HG02870 (cell line): Measurements from ENCODE around the gene WDFY2.

Source experiments
- ATAC-seq: cut with Tn5 transposase; IDR thresholded peaks from one replicate; pipeline ENCODE4 v1.9.1; 2021; ENCODE audit warnings: mild to moderate bottlenecking, moderate library complexity; ENCODE audit not compliant: unreplicated experiment

Gene WDFY2

DNA sequence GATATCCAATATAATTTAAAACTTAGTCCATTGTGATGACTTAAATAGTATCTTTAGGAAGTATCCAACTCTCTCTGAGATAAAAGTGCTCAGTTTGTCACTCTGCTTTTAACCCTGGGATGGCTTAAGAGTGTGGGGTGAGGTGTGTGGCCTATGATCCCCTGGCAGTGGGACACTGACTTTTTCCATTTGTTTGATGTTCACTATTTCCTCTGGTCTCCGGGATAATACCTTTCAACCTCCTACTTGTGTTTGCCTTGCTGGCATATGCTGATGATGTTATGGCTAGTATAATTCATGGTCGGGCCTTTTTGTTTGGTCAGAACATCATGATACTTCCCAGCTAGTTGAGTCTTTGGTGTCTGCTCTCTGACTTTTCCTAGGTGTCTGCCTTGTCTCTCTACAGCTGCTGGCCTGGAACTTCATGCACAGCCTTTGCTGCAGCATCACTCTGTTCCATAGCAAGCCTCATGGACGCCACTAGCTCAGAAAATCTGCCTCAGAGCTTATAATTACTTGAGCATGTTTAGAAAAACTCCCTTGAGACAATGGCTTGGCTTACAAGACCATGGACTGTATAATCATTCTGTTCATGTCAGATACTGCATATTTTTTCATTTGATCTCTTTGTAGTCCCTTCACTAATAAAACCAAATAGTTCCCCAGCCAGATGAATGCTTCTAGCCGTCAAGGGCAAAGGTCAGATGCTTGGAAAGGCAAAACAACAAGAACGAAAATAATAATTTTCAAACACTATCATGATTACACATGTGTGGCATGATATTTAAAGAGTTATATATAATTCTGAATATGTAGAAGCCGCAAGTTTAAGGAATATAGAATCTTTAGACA is 75.2 kb downstream of the WDFY2 start:
- no peak for ATAC-seq

- ATAC-seq, result no peak
These were observed 76.6 kb downstream of the WDFY2 start for GRCh38 chr13:51660813-51661212.

DNA sequence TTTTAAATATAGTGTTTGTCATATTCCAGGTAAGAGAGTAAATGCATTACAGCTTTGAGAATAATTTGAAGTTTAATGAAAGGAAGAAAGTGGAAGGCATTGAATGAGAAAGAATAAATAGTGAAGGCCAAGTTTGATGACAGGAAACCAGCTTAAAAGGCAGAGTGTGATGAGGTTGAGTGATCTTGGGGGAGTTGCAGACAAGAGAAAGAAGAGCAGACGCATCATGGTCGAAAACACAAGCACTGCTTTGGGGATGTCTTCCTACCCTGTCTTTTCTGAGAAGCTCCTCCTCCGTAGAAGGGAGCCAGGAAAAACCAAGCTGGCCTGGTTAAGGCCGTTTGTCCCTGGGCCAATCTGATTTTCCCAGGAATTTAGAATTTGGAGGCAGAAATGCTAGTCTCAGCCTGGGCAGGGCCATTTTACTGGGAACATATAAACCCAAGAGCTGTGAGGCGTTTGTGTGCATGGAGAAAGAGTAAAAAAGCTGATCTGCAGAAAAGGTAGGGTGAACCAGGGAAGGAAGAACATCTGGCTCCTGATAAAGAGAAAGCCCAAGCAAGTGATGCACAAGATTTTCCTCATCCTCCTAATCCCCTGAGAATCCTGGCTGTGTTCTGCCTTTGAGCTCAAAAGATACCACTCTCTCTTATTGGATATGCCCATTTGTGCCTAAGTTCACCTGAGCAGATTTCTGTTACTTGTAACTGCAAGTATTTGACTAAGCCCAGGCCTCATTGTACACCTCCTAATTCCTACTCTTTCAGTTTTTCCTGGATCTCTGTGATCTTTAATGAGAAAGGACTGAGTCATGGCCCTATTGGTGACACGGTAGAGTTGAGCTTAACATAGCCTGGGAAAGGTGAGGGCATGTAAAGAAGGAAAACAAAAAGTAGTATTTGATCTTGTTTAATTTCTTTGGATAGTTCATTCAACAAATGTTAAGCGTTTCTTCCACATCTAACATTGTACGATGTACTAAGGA is 80.0 kb downstream of the WDFY2 start:
- no peak for ATAC-seq

GRCh38 chr13:51665456-51665855 is 81.2 kb downstream of the WDFY2 start:
- ATAC-seq, result no peak

DNA sequence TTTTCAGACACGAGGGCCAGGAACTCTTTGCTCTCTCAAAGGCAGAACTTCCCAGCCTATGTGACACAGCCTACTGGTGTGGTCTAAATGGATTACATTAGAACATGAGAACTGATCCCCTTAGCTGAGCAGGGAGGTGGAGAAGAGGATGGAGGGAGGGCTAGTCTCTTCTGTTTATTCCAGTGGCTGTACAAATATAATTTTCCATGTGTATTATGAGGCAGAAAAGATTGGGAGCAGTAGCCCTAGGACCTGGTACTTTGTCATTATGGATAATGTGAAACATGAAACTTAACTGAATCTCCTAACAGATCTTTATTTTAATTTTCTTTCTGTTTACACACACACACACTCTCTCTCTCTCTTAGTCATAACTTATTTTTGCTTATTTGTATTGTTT is 82.1 kb downstream of the WDFY2 start:
- no peak for ATAC-seq

GRCh38 chr13:51666839-51667238 is 82.6 kb downstream of the WDFY2 start:
- no peak for ATAC-seq

- ATAC-seq, result no peak
These were observed 84.4 kb downstream of the WDFY2 start for GRCh38 chr13:51668580-51669195.

- no peak for ATAC-seq
These were observed 88.9 kb downstream of the WDFY2 start for GRCh38 chr13:51673165-51673564.

DNA sequence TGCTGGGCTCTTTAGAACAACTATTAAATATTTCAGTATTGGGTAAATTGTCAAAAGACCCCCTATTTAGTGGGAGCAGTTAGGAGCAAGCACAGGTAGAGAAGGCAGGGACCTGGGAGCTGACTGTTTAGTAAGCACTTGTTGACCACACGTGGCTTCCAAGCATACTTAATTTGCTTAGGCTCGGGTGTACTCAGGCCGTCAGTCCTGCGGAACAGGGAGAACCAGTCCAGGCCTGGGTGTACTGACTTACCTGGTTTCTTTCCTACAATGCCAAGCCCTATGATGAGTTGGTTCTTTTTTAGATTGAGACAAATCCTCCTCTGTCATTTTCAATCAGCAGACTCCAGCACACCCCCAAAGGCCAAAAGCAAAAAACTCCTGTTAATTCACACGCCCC is 90.0 kb downstream of the WDFY2 start:
- no peak for ATAC-seq

GRCh38 chr13:51675385-51675784 is 91.1 kb downstream of the WDFY2 start:
- no peak for ATAC-seq

DNA sequence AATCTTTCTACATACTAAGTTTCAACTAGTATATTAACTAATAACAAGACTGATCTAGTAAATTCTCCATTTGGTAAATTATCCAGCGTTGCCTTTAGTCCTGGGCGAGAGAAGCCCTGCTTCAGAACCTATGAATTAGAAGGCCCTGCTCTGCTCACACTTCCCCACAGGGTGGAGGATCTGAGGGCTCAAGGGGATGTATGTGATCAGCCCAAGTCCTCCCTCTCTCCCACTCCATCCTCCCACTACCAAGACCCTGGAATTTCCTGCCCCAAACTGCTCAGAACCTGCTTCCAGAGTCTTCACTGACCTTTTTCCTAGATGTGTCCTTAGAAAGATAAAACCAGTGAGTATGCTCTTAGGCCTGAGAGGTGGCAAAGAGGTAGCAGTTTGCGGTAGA is 91.6 kb downstream of the WDFY2 start:
- no peak for ATAC-seq

DNA sequence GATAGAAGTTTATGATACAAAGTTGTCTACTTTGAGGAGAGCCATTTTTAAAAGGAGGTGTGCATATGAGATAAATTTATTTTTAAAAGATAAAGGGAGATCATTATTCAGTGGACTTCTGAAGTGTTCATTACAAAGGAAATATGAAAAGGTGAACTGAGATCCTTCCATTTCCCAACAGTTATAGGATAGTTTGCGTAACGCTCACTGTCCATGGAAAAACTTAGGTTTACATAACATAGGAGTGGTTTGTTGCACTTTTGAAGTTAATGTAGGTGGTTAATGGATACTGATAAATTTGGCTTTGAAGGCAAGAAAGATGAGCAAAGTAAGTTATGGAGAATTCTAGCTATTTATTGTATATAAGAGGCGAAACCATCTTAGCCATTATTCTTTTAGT is 92.5 kb downstream of the WDFY2 start:
- ATAC-seq, result no peak

DNA sequence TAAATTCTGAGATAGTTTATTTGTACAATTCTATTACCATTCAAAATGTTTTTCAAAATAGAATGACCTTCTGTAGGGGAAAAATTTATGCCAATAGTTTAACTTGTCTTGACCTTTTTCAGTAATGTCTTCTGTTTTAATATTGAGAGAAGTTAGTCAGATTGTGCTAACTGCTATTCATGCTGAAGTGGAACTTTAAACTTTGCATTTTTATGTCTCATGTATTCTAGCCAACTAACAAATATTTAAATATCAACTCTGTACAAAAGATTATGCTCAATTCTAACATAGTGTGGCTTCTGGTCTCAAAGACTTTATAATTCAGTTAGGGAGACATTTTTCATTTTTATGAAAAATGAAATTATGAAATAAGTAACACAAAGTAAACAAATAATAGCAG is 94.2 kb downstream of the WDFY2 start:
- no peak for ATAC-seq

- ATAC-seq, result no peak
These were observed 95.4 kb downstream of the WDFY2 start for GRCh38 chr13:51679616-51680015.

DNA sequence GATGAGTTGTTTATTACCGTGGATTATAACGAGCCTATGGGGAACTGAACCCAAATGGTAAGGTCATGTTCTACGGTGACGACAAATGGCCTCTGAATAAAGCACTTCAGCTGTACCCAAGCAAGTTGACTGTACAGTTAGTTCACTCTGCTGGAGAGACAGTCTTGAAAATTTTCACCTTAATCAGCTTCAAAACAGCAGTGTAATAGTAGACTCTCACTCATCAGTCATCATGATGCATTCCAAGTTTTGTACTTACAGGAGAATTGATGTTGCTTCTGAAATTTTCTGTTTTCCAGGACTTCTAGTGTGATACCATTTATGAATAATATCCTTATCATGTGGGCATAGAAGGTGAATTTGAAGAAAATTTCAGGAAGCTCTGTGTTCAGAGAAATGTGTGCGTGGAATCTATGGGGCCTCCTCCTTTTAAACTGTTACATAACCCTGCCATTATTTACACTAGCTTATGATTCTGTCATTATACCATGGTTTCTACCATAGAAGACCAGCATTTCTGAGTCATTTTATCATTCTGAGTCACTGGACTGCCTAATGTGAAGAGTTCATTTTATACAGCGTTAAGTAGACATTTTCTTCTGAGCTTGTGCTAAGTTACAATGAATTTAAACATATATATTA is 96.9 kb downstream of the WDFY2 start:
- no peak for ATAC-seq

GRCh38 chr13:51682686-51683085 is 98.4 kb downstream of the WDFY2 start:
- no peak for ATAC-seq

GRCh38 chr13:51683597-51683996 is 99.3 kb downstream of the WDFY2 start:
- no peak for ATAC-seq

DNA sequence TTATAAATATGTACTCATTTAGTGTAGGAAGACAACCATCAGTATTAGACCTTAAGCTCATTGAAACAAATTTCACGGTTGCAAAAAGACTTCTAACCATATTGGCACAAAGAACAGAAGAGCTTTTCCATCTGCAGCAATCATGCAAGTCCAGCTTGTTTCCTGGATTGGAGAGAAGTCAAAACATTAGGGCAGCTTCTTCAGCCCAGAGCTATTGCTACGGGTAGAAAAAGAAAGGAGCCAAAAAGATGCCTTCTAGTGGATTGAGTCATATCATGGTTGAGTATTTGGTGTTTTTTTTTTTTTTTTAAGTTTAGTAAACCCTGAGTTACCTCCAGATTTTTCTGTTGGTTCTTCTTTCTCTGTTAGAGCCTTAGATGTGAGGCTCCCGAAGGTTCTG is 99.8 kb downstream of the WDFY2 start:
- no peak for ATAC-seq

DNA sequence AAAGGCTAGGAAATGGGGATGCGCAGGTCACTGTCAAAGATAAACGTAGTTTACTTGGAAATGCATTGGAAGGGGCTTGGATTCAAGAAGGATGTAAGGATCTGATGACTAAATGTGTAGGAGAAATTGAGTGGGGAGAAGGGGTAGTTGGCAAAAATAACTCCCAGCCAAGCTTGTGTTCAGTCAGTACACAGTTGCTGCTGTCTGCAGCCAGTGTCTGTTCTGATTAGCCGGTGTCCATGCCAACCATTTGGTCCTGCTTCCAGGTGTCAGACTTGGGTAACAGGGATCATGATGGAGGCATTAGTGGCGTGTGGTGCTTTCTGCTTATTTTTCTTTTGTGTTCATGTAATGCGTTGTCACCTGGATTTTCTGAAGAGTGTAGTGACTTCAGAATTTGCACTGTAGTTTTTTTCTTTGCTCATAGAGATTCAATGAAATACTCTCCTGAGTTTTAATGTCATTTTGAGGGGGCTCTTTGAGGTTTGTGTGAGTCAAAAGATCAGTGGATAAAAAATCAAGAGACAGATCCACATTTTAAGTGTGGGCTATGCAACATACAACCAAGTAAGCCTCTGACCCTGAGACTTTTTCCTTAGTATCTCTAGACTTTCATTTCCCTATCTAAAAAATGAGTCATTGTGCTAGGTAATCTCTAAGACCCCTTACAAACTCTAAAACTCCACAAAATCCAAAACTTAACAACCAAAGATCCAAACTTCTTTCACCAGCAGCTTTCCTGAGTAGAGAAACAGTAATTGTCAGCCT is 103.9 kb downstream of the WDFY2 start:
- no peak for ATAC-seq
